ENCODE results near the gene KIF18A. TPM values are rescaled to one million over a fixed set of nuclear protein-coding genes. Genes with fewer than 3 reads are reported as not detected.

KIF18A gene
- total and polyA plus RNA-seq, 7 donors = under 0.01 to 2.7 (median 0.49) TPM

DNA sequence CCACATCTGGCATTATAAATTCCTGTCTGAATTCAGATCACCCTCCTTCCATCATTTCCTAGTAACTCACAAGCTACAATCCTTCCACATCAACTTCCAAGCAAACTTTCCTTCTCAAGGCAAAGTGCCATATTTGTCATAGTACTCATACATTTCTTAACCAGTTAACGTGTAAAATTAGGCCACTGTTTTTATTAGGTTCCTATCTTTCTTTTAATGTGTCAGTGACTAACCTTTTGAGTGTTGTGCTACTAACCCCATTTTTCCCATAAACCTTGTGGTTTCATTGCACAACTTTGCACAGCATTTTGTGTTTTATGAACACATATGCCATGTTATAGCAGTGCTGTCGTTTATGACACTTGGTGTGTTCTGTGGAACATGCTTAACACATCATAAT lies 90.1 kb downstream of the KIF18A start:
- intact Hi-C loops (cut with DNase I) = no loop called here
- no peak for TF ChIP-seq POLR2A (IDR thresholded peaks at IDR 0.05)
- no peak for TF ChIP-seq EP300 (IDR thresholded peaks at IDR 0.05)
- TF ChIP-seq POLR2AphosphoS5 (IDR thresholded peaks at IDR 0.05) = no peak
- no peak for TF ChIP-seq CTCF (IDR thresholded peaks at IDR 0.05)
- DNase-seq = no peak
- Histone ChIP-seq H3K27ac (no peak overlapping the region), H3K9me3 (no peaks in the 10 kb centered on the region), H3K4me1 (no peaks in the 10 kb centered on the region), H3K27me3 (no peaks in the 10 kb centered on the region), H3K4me3 (no peak overlapping the region), H3K36me3 (no peaks in the 10 kb centered on the region)
- 91 to 95% methylated on average over 2 of the region's 2 CpGs for WGBS, 2 donors

- Histone ChIP-seq H3K27me3 (no peaks in the 10 kb centered on the region), H3K9me3 (no peaks in the 10 kb centered on the region), H3K36me3 (no peaks in the 10 kb centered on the region), H3K4me1 (no peaks in the 10 kb centered on the region), H3K4me3 (no peak overlapping the region), H3K27ac (no peak overlapping the region)
- intact Hi-C loops (cut with DNase I) = no loop called here
- DNase-seq = no peak
- TF ChIP-seq CTCF (IDR thresholded peaks at IDR 0.05) (no peak), POLR2AphosphoS5 (IDR thresholded peaks at IDR 0.05) (no peak)
- 76 to 82% methylated on average over 4 of the region's 4 CpGs for WGBS, 2 donors
Measured at GRCh38 chr11:28011813-28012212, 96.1 kb downstream of the KIF18A start.

GRCh38 chr11:28009996-28010395 lies 98.0 kb downstream of the KIF18A start:
- 82 to 86% methylated on average over 1 of the region's 1 CpG for WGBS, 2 donors
- Histone ChIP-seq H3K27ac (no peak overlapping the region), H3K9me3 (no peaks in the 10 kb centered on the region), H3K36me3 (no peaks in the 10 kb centered on the region), H3K4me3 (no peak overlapping the region), H3K4me1 (no peaks in the 10 kb centered on the region), H3K27me3 (no peaks in the 10 kb centered on the region)
- no peak for DNase-seq
- intact Hi-C loops (cut with DNase I) = no loop called here
- TF ChIP-seq CTCF (IDR thresholded peaks at IDR 0.05) = no peak
- no peak for TF ChIP-seq POLR2A (IDR thresholded peaks at IDR 0.05)
- TF ChIP-seq POLR2AphosphoS5 (IDR thresholded peaks at IDR 0.05) = no peak
- TF ChIP-seq EP300 (IDR thresholded peaks at IDR 0.05) = no peak

GRCh38 chr11:28009388-28009787 lies 98.6 kb downstream of the KIF18A start:
- Histone ChIP-seq H3K4me1 (no peaks in the 10 kb centered on the region), H3K36me3 (no peaks in the 10 kb centered on the region), H3K27ac (no peak overlapping the region), H3K4me3 (no peak overlapping the region), H3K27me3 (no peaks in the 10 kb centered on the region), H3K9me3 (no peaks in the 10 kb centered on the region)
- DNase-seq = no peak
- TF ChIP-seq POLR2AphosphoS5 (IDR thresholded peaks at IDR 0.05) = no peak
- TF ChIP-seq EP300 (IDR thresholded peaks at IDR 0.05) = no peak
- no peak for TF ChIP-seq CTCF (IDR thresholded peaks at IDR 0.05)
- TF ChIP-seq POLR2A (IDR thresholded peaks at IDR 0.05) = no peak
- intact Hi-C loops (cut with DNase I) = no loop called here

GRCh38 chr11:28003615-28004014 lies 104.3 kb downstream of the KIF18A start:
- no peak overlapping the region for H3K4me3 ChIP-seq
- H3K9me3 ChIP-seq = peaks cover 0 to 16% (median 5%) of the 10 kb centered on the region in 4 donors
- H3K4me1 ChIP-seq = no peaks in the 10 kb centered on the region
- TF ChIP-seq EP300 (IDR thresholded peaks at IDR 0.05) (no peak), POLR2A (IDR thresholded peaks at IDR 0.05) (no peak), POLR2AphosphoS5 (IDR thresholded peaks at IDR 0.05) (no peak), CTCF (IDR thresholded peaks at IDR 0.05) (no peak)
- H3K27ac ChIP-seq = no peak overlapping the region
- no peaks in the 10 kb centered on the region for H3K36me3 ChIP-seq
- no peak for DNase-seq
- intact Hi-C loops (cut with DNase I) = no loop called here
- H3K27me3 ChIP-seq = no peaks in the 10 kb centered on the region

All from sigmoid colon (tissue), 7 donors.